ENCODE data around the gene AP1M2.
A peak's percentile ranks its signal among the peaks of the same experiment; 100 is the strongest.

Gene AP1M2

GRCh38 chr19:10602330-10603083 is 15.4 kb upstream of the AP1M2 start:
- peak overlapping the region; percentile 83 for H3K4me3 ChIP-seq (ENCODE audit: low read depth, low read length, poor library complexity, severe bottlenecking)
- H3K9me2 ChIP-seq (ENCODE audit: low read depth, low read length): no peaks in the 10 kb centered on the region
- peaks cover 19% of the 10 kb centered on the region for H3K4me1 ChIP-seq (ENCODE audit: insufficient read depth, low read length, severe bottlenecking)
- H3K27me3 ChIP-seq (ENCODE audit: insufficient read depth, low read length): no peaks in the 10 kb centered on the region; the same call in 1 of the 2 replicates
- peak overlapping the region; percentile 98 for H3K27ac ChIP-seq (ENCODE audit: low read depth, low read length, poor library complexity, severe bottlenecking)
- TF ChIP-seq CTCF (IDR thresholded peaks at IDR 0.05; ENCODE audit: low read length): no peak
- no peak for TF ChIP-seq EZH2 (IDR thresholded peaks at IDR 0.05; ENCODE audit: borderline replicate concordance, low read length)
- peak overlapping the region; percentile 69 for H3K4me2 ChIP-seq (ENCODE audit: low read length)
- no peaks in the 10 kb centered on the region for H3K36me3 ChIP-seq (ENCODE audit: insufficient read depth, low read length)
- no peaks in the 10 kb centered on the region for H3F3A ChIP-seq (ENCODE audit: insufficient read depth, low read length)
- no peaks in the 10 kb centered on the region for H3K9me3 ChIP-seq (ENCODE audit: low read length)
- no peaks in the 10 kb centered on the region for H4K20me1 ChIP-seq (ENCODE audit: insufficient read depth, low read length)
- peaks cover 30% of the 10 kb centered on the region for H3K79me2 ChIP-seq (ENCODE audit: insufficient read depth, low read length)
- H3K9ac ChIP-seq (ENCODE audit: low read length): peak overlapping the region; percentile 95
- no peak overlapping the region for H2AFZ ChIP-seq (ENCODE audit: low read length)

DNA sequence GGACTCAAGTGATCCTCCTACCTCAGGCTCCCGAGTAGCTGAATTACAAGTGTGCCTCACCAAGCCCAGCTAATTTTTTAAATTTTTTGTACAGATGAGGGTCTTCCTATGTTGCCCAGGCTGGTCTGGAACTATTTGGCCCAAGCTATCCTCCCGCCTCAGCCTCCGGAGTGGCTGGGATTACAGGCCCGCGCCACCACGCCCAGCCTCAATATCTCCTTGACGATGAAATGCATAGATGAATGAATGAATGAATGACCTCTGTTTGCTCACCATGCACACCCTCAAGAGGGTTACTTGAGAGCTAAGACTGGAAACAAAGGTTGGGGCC is 14.9 kb upstream of the AP1M2 start:
- no peak overlapping the region for H2AFZ ChIP-seq (ENCODE audit: low read length)
- no peaks in the 10 kb centered on the region for H3K9me3 ChIP-seq (ENCODE audit: low read length)
- no peak overlapping the region for H3K27ac ChIP-seq (ENCODE audit: low read depth, low read length, poor library complexity, severe bottlenecking)
- peak overlapping the region; percentile 47; the same call in 1 of the 2 replicates for H3K4me2 ChIP-seq (ENCODE audit: low read length)
- H4K20me1 ChIP-seq (ENCODE audit: insufficient read depth, low read length): no peaks in the 10 kb centered on the region
- H3K27me3 ChIP-seq (ENCODE audit: insufficient read depth, low read length): no peaks in the 10 kb centered on the region; the same call in 1 of the 2 replicates
- no peaks in the 10 kb centered on the region for H3K36me3 ChIP-seq (ENCODE audit: insufficient read depth, low read length)
- H3K4me3 ChIP-seq (ENCODE audit: low read depth, low read length, poor library complexity, severe bottlenecking): peak overlapping the region; percentile 27
- peaks cover 25% of the 10 kb centered on the region for H3K79me2 ChIP-seq (ENCODE audit: insufficient read depth, low read length)
- peaks cover 20% of the 10 kb centered on the region for H3K4me1 ChIP-seq (ENCODE audit: insufficient read depth, low read length, severe bottlenecking)
- no peaks in the 10 kb centered on the region for H3F3A ChIP-seq (ENCODE audit: insufficient read depth, low read length)
- no peak overlapping the region for H3K9ac ChIP-seq (ENCODE audit: low read length)
- TF ChIP-seq CTCF (IDR thresholded peaks at IDR 0.05; ENCODE audit: low read length) (no peak), EZH2 (IDR thresholded peaks at IDR 0.05; ENCODE audit: borderline replicate concordance, low read length) (no peak)
- H3K9me2 ChIP-seq (ENCODE audit: low read depth, low read length): no peaks in the 10 kb centered on the region

GRCh38 chr19:10600149-10600548 is 13.0 kb upstream of the AP1M2 start:
- Histone ChIP-seq H3K4me2 (ENCODE audit: low read length) (no peak overlapping the region), H3K79me2 (ENCODE audit: insufficient read depth, low read length) (peaks cover 10% of the 10 kb centered on the region), H3K27ac (ENCODE audit: low read depth, low read length, poor library complexity, severe bottlenecking) (no peak overlapping the region), H2AFZ (ENCODE audit: low read length) (no peak overlapping the region), H3K36me3 (ENCODE audit: insufficient read depth, low read length) (no peaks in the 10 kb centered on the region), H3K4me1 (ENCODE audit: insufficient read depth, low read length, severe bottlenecking) (peaks cover 37% of the 10 kb centered on the region), H3K9ac (ENCODE audit: low read length) (no peak overlapping the region), H3F3A (ENCODE audit: insufficient read depth, low read length) (no peaks in the 10 kb centered on the region), H3K9me3 (ENCODE audit: low read length) (no peaks in the 10 kb centered on the region), H3K27me3 (ENCODE audit: insufficient read depth, low read length) (no peaks in the 10 kb centered on the region; the same call in 1 of the 2 replicates), H3K9me2 (ENCODE audit: low read depth, low read length) (no peaks in the 10 kb centered on the region), H4K20me1 (ENCODE audit: insufficient read depth, low read length) (no peaks in the 10 kb centered on the region), H3K4me3 (ENCODE audit: low read depth, low read length, poor library complexity, severe bottlenecking) (no peak overlapping the region)
- TF ChIP-seq EZH2 (IDR thresholded peaks at IDR 0.05; ENCODE audit: borderline replicate concordance, low read length) (no peak), CTCF (IDR thresholded peaks at IDR 0.05; ENCODE audit: low read length) (no peak)

Measured in OCI-LY1 (cell line).